Fibroblast of lung (primary cell): ENCODE results near the gene HSF5. TPM values are rescaled to one million over a fixed set of nuclear protein-coding genes. Genes with fewer than 3 reads are reported as not detected.
"Not testable (repeated sequence)": the region's sequence is repeated elsewhere in the genome, so short reads cannot be mapped to it uniquely, and the experiment has no call there.

Experiments
- DNase-seq, 2 donors: peaks; one replicate each; pipeline versions ENCODE4 v3.0.0 to v3.0.0-alpha.2; 2010; ENCODE audit warnings: low read depth in 2 of 2
- H2AFZ ChIP-seq: 2 replicates; pipeline ENCODE4 v1.5.1; 2012; ENCODE audit warnings: low read length, control low read depth, inconsistent platforms
- H3K27ac ChIP-seq: 2 replicates; pipeline ENCODE4 v1.5.1; 2011; ENCODE audit warnings: low read length, control low read depth; ENCODE audit not compliant: insufficient read depth
- H3K27me3 ChIP-seq: 2 replicates; pipeline ENCODE4 v1.5.1; 2011; ENCODE audit warnings: mild to moderate bottlenecking, low read length; ENCODE audit not compliant: control insufficient read depth, insufficient read depth
- H3K36me3 ChIP-seq: 2 replicates; pipeline ENCODE4 v1.5.1; 2011; ENCODE audit warnings: low read length; ENCODE audit not compliant: control insufficient read depth, insufficient read depth
- H3K4me1 ChIP-seq: 2 replicates; pipeline ENCODE4 v1.5.1; 2011; ENCODE audit warnings: low read length; ENCODE audit not compliant: control insufficient read depth, insufficient read depth; ENCODE audit errors: extremely low read depth
- H3K4me2 ChIP-seq: 2 replicates; pipeline ENCODE4 v1.5.1; 2011; ENCODE audit warnings: low read length, control low read depth; ENCODE audit not compliant: insufficient read depth; ENCODE audit errors: extremely low read depth
- H3K4me3 ChIP-seq, 4 experiments: fragments of 200-600 bp in 1 of 4; sonication (generic) in 1 of 4; replicated peaks in 1 of 4; 2 replicates each; pipeline ENCODE4 v1.5.1; 2011 to 2016; ENCODE audit warnings: low read length in 4 of 4, low read depth in 3 of 4, mild to moderate bottlenecking in 3 of 4, control low read depth in 2 of 4, inconsistent platforms in 1 of 4, mixed read lengths in 1 of 4; ENCODE audit not compliant: insufficient read depth in 1 of 4; ENCODE audit errors: control extremely low read depth in 1 of 4
- H3K79me2 ChIP-seq: 2 replicates; pipeline ENCODE4 v1.5.1; 2012; ENCODE audit warnings: mild to moderate bottlenecking, low read length, inconsistent platforms; ENCODE audit not compliant: control insufficient read depth, insufficient read depth
- H3K9ac ChIP-seq: 2 replicates; pipeline ENCODE4 v1.5.1; 2011; ENCODE audit warnings: mild to moderate bottlenecking, low read length, control low read depth; ENCODE audit not compliant: insufficient read depth
- H3K9me3 ChIP-seq: 2 replicates; pipeline ENCODE4 v1.5.1; 2012; ENCODE audit warnings: low read depth, low read length; ENCODE audit not compliant: control insufficient read depth, insufficient read depth
- H4K20me1 ChIP-seq: 2 replicates; pipeline ENCODE4 v1.5.1; 2011; ENCODE audit warnings: low read length; ENCODE audit not compliant: control insufficient read depth, insufficient read depth; ENCODE audit errors: extremely low read depth
- EZH2 ChIP-seq: IDR thresholded peaks from 2 replicates; pipeline ENCODE4 v1.5.1; 2012; ENCODE audit warnings: low read length, control low read depth, mild to moderate bottlenecking; ENCODE audit errors: missing control alignments
- polyA plus RNA-seq, 2 donors: library from polyadenylated mRNA; depleted of rRNA in 1 of 2; stranded (reverse) in 1 of 2; unstranded in 1 of 2; fragments of >200 nt; gene quantifications; 2 replicates each; pipeline ENCODE4 v1.2.1, GENCODE V29; 2011 to 2012; ENCODE audit warnings: missing spikeins in 1 of 2
- total RNA-seq: library from RNA; depleted of rRNA; stranded (reverse); fragments of >200 nt; gene quantifications from 2 replicates; pipeline ENCODE4 v1.2.1, GENCODE V29; 2014
- TF ChIP-seq, protein P1 (sequence below), 2 donors: IDR thresholded peaks in 1 of 2; conservative IDR thresholded peaks in 1 of 2; 1 replicate in 1 of 2; 2 replicates in 1 of 2; pipeline ENCODE4 v1.5.1; 2011 to 2012; ENCODE audit warnings: low read length in 2 of 2, control low read depth in 1 of 2, inconsistent platforms in 1 of 2, low read depth in 1 of 2, mild to moderate bottlenecking in 1 of 2

HSF5 gene
- total and polyA plus RNA-seq, 2 donors (not counting 1 experiment from before 2014, with no cell fraction given) = under 0.01 TPM; not detected in 1

DNA sequence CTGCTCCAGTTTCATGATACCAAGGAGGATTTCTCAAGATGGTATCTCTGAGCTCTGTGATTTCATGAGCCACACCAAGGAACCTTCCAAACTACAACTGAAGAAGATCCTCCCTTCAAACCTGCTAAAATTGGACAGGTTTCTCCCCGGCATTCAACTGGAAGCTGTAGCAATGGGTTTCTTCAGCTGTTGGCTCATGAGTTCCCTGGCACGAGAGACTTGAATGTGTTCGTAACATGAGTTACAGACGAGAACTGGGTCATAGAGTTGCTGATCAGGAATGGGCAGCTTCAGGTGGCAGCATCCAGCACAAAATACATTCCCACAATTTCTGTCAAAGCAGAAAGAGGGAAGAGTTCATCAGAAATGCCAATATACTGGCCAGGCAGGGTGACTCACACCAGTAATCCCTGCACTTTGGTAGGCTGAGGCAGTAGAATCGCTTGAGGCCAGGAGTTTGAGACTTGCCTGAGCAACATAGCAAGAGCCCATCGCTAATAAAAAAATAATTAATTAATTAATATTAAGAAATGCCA lies 3.4 kb upstream of the HSF5 start:
- Histone ChIP-seq H3K4me3 (no peak overlapping the region), H3K36me3 (peaks cover 15% of the 10 kb centered on the region), H3K4me2 (no peak overlapping the region), H3K27me3 (no peaks in the 10 kb centered on the region), H3K9ac (no peak overlapping the region), H3K9me3 (no peaks in the 10 kb centered on the region), H3K27ac (no peak overlapping the region), H4K20me1 (no peaks in the 10 kb centered on the region), H3K79me2 (no peaks in the 10 kb centered on the region), H3K4me1 (no peaks in the 10 kb centered on the region), H2AFZ (no peak overlapping the region)
- TF ChIP-seq, protein P1, sequence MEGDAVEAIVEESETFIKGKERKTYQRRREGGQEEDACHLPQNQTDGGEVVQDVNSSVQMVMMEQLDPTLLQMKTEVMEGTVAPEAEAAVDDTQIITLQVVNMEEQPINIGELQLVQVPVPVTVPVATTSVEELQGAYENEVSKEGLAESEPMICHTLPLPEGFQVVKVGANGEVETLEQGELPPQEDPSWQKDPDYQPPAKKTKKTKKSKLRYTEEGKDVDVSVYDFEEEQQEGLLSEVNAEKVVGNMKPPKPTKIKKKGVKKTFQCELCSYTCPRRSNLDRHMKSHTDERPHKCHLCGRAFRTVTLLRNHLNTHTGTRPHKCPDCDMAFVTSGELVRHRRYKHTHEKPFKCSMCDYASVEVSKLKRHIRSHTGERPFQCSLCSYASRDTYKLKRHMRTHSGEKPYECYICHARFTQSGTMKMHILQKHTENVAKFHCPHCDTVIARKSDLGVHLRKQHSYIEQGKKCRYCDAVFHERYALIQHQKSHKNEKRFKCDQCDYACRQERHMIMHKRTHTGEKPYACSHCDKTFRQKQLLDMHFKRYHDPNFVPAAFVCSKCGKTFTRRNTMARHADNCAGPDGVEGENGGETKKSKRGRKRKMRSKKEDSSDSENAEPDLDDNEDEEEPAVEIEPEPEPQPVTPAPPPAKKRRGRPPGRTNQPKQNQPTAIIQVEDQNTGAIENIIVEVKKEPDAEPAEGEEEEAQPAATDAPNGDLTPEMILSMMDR (conservative IDR thresholded peaks at IDR 0.05 in 1 of 2, IDR thresholded peaks at IDR 0.05 in 1 of 2; ENCODE audit: low read depth in 1 of 2, low read length in 2 of 2) = no peak
- no peak for TF ChIP-seq EZH2
- no peak for DNase-seq

DNA sequence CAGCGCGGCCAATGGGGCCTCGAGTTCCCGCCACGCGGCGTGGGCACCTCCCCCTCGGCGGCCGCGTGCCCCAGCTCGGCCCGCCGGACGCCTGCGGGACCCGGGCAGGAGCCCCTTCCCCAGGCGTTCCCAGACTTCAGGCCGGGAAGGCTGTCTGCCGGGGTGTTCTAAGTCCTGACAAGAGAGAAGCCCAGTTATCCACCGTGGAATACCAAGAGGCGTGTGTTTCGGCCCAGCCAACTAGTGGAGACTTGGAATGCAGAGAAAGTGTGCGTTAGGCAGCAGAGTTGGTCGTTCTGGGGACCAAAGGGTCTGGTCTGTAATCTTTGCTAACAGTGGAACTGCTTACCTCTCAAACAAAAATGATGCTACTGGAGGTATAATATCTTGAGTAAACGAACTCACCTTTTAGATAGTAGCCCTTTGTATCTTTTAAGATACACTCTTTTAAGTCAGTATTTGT lies 251 bp upstream of the HSF5 start:
- TF ChIP-seq EZH2 = no peak
- TF ChIP-seq, protein P1 (conservative IDR thresholded peaks at IDR 0.05 in 1 of 2, IDR thresholded peaks at IDR 0.05 in 1 of 2; ENCODE audit: low read depth in 1 of 2, low read length in 2 of 2) = no peak
- no peak for DNase-seq
- H3K36me3 ChIP-seq = peaks cover 8% of the 10 kb centered on the region
- no peaks in the 10 kb centered on the region for H3K79me2 ChIP-seq
- no peaks in the 10 kb centered on the region for H3K4me1 ChIP-seq
- no peaks in the 10 kb centered on the region for H3K27me3 ChIP-seq
- H4K20me1 ChIP-seq = no peaks in the 10 kb centered on the region
- H3K27ac ChIP-seq = no peak overlapping the region
- H3K9me3 ChIP-seq = no peaks in the 10 kb centered on the region
- H3K4me2 ChIP-seq = no peak overlapping the region
- H2AFZ ChIP-seq = no peak overlapping the region
- no peak overlapping the region for H3K9ac ChIP-seq
- no peak overlapping the region for H3K4me3 ChIP-seq

DNA sequence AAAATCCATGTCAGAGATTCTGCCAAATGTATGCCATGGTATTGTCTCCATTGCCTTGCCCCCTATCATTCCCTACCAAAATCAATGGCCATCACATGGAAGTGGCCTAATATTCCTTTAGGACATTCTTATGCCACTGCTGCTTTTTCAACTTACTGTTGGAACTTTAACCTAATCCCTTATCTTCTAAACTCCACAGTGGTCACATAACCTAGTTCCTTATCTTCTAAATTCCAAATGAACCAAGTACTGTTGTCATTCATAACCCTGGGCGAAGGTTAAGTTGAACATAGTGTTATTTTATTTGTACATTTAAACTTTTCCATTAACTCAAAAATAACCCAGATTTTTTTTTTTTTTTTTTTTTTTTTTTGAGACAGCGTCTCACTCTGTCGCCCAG lies 3.6 kb downstream of the HSF5 start:
- H3K9ac ChIP-seq = no peak overlapping the region
- no peaks in the 10 kb centered on the region for H4K20me1 ChIP-seq
- no peak overlapping the region for H3K4me3 ChIP-seq
- H3K4me1 ChIP-seq = no peaks in the 10 kb centered on the region
- no peaks in the 10 kb centered on the region for H3K27me3 ChIP-seq
- peaks cover 2% of the 10 kb centered on the region for H3K36me3 ChIP-seq
- H3K79me2 ChIP-seq = no peaks in the 10 kb centered on the region
- DNase-seq = no peak
- TF ChIP-seq, protein P1 (conservative IDR thresholded peaks at IDR 0.05 in 1 of 2, IDR thresholded peaks at IDR 0.05 in 1 of 2; ENCODE audit: low read depth in 1 of 2, low read length in 2 of 2) = no peak
- TF ChIP-seq EZH2 = no peak
- H2AFZ ChIP-seq = no peak overlapping the region
- H3K4me2 ChIP-seq = no peak overlapping the region
- H3K27ac ChIP-seq = no peak overlapping the region
- H3K9me3 ChIP-seq = no peaks in the 10 kb centered on the region

DNA sequence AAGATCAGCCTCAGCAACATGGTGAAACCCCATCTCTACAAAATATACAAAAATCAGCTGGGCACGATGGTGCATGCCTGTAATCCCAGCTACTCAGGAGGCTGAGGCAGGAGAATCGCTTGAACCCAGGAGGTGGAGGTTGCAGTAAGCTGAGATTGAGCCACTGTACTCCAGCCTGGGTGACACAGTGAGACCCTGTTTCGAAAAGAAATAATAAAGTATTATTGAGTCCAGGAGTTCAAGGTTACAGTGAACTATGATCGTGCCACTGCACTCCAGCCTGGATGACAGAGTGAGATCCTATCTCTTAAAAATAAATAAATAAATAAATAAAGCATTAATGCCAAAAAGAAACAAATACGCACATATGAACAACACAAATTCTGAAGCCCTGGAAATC lies 6.4 kb downstream of the HSF5 start:
- not testable (repeated sequence) for H3K36me3 ChIP-seq, H3K4me2 ChIP-seq, H3K27me3 ChIP-seq, DNase-seq, H3K4me3 ChIP-seq, H4K20me1 ChIP-seq, H2AFZ ChIP-seq, H3K4me1 ChIP-seq, H3K27ac ChIP-seq, H3K79me2 ChIP-seq, H3K9ac ChIP-seq, H3K9me3 ChIP-seq
